H1 (cell line): ENCODE data around the gene DNAJC10. TPM values are rescaled to one million over a fixed set of nuclear protein-coding genes. Genes with fewer than 3 reads are reported as not detected.

Experiments
- BRCA1 ChIP-seq: IDR thresholded peaks from 2 replicates; pipeline ENCODE4 v1.6.1; 2012; ENCODE audit warnings: low read depth, low read length, improper control_type of control experiment
- KDM1A ChIP-seq: fragments of 200-600, 300-600 bp; sonication (generic); IDR thresholded peaks from 2 replicates; pipeline ENCODE4 v1.7.1; 2016; ENCODE audit warnings: mild to moderate bottlenecking, low read length, borderline replicate concordance
- ZNF274 ChIP-seq: IDR thresholded peaks from 2 replicates; pipeline ENCODE4 v1.7.0; 2012; ENCODE audit warnings: low read length, borderline replicate concordance; ENCODE audit errors: extremely low read depth
- polyA plus RNA-seq, 7 experiments: library from polyadenylated mRNA; depleted of rRNA in 3 of 7; stranded (reverse) in 5 of 7; unstranded in 2 of 7; fragments of >200 nt in 5 of 7; fragments of 200-250 nt in 2 of 7; gene quantifications; 1 replicate in 5 of 7; 2 replicates in 1 of 7; 4 replicates in 1 of 7; pipeline versions ENCODE4 v1.2.1 to v1.2.3, GENCODE V29; 2011 to 2013; ENCODE audit warnings: missing spikeins in 2 of 7, mixed read lengths in 2 of 7
- total RNA-seq: library from RNA; stranded (reverse); fragmentation: NEBNext Ultra II Directional; extraction: Animal tissue kit (Norgen Biotek cat#: 25700); gene quantifications from 2 replicates; pipeline ENCODE4 v1.2.1, GENCODE V29; 2021

The DNAJC10 gene
- total and polyA plus RNA-seq, 2 of the 8 experiments (the other 6 are each of a cell fraction or from before 2014, with no cell fraction given) = 23.2 to 121 TPM

- no peak for TF ChIP-seq BRCA1
- TF ChIP-seq ZNF274 = no peak
- no peak for TF ChIP-seq KDM1A
- TF ChIP-seq, all 59 proteins: peak for 0
Observed at GRCh38 chr2:182831101-182831500, 115.0 kb downstream of the DNAJC10 start (continued).
